Panc1 (cell line): ENCODE results near the gene GABRA1.

Experiments used
- POLR2AphosphoS5 ChIP-seq: IDR thresholded peaks from 2 replicates; pipeline ENCODE4 v1.6.1; 2012; ENCODE audit warnings: mild to moderate bottlenecking, low read depth, low read length, moderate library complexity
- TCF7L2 ChIP-seq: IDR thresholded peaks from 2 replicates; pipeline ENCODE4 v1.6.1; 2011; ENCODE audit warnings: mild to moderate bottlenecking, low read depth, low read length, inconsistent platforms

- TF ChIP-seq POLR2AphosphoS5 (no peak), TCF7L2 (no peak)
These were observed 473 bp upstream of the GABRA1 start for GRCh38 chr5:161847447-161847846.
